Mucosa of stomach (tissue), 1 donor: Measurements from ENCODE around the gene PODN.

Source experiments
- H3K27me3 ChIP-seq: one replicate; pipeline ENCODE4 v1.7.0; 2013; ENCODE audit warnings: mild to moderate bottlenecking, low read length; ENCODE audit not compliant: control insufficient read depth, insufficient read depth
- H3K36me3 ChIP-seq: one replicate; pipeline ENCODE4 v1.7.0; 2013; ENCODE audit warnings: low read length; ENCODE audit not compliant: control insufficient read depth, insufficient read depth
- H3K4me1 ChIP-seq: one replicate; pipeline ENCODE4 v1.7.0; 2013; ENCODE audit warnings: mild to moderate bottlenecking, low read length; ENCODE audit not compliant: control insufficient read depth, insufficient read depth
- H3K4me3 ChIP-seq: one replicate; pipeline ENCODE4 v1.7.0; 2013; ENCODE audit warnings: low read length
- H3K9ac ChIP-seq: one replicate; pipeline ENCODE4 v1.7.0; 2013; ENCODE audit warnings: mild to moderate bottlenecking, low read length, moderate library complexity
- H3K9me3 ChIP-seq: one replicate; pipeline ENCODE4 v1.7.0; 2013; ENCODE audit warnings: mild to moderate bottlenecking, low read length, moderate library complexity; ENCODE audit not compliant: control insufficient read depth
- donor health status: Pancreatic carcinoma.

The PODN gene

DNA sequence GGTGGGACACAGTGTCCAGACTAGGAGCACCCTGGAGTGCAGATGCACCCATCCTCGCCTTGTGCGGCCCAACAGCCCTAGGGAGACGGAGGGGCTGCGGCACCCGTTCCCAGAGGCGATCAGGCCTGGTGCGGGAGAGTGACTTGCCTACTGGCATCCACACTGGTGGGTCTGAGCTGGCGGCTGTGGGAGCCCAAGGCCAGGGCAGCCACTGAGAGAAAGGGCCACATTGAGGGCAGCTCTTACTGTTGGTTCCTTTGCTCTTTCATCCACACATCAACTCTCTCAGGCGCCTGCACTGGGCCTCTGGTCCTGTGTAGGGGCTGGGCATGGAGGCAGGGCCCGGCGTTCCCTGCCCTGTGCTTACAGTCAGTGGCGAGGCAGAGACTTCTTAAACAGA is 8.6 kb downstream of the PODN start:
- Histone ChIP-seq H3K4me1 (no peaks in the 10 kb centered on the region), H3K27me3 (no peaks in the 10 kb centered on the region), H3K9me3 (no peaks in the 10 kb centered on the region), H3K36me3 (no peaks in the 10 kb centered on the region), H3K4me3 (no peak overlapping the region), H3K9ac (no peak overlapping the region)

DNA sequence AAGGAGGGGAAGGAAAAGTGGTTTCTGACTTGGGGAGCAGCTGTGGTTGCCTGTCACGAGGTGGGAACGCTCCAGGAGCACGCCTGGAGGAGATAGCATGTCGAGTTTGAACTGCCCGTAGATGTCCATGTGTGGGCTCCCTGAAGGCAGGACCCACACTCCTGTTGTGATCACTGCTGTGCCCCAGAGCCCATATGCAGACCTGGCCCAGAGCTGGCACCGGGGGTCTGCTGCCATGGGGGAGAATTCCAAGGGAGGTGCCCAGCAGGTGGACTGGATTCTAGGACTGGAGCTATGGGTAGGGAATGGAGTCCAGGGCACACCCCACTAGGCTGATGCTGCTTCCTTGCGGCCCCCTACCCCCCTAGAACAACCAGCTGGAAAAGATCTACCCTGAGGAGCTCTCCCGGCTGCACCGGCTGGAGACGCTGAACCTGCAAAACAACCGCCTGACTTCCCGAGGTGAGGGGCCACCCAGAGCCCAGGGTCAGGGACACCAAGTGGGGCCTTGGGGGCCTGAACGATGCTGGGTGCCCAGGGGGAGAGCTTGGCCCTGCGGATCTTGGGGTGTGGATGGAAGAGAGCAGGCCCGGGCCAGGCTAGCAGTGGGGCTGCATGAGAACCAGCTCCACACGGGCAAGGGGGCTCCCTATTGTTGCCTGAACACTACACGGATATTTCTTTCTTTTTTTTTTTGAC is 9.3 kb downstream of the PODN start:
- Histone ChIP-seq H3K27me3 (no peaks in the 10 kb centered on the region), H3K9me3 (no peaks in the 10 kb centered on the region), H3K4me1 (no peaks in the 10 kb centered on the region), H3K9ac (no peak overlapping the region), H3K4me3 (no peak overlapping the region), H3K36me3 (no peaks in the 10 kb centered on the region)

DNA sequence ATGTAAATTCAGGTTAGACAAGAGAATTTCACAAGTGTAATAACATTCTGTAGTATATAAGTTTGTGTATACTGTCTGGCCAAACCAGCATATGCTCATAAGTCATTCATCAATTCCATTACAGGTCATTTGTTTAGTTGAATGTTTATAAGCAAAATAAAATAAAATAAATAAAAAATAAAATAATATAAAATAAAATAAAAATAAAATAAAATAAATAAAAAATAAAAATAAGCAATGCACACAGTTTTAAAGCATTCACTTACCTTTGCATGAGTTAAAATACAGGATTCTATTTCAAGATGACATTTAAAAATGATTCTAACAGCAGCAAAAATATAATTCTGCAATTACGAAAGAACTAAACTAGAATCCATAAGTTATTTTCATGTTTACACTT is 9.9 kb downstream of the PODN start:
- Histone ChIP-seq H3K4me3 (no peak overlapping the region), H3K4me1 (no peaks in the 10 kb centered on the region), H3K9ac (no peak overlapping the region), H3K27me3 (no peaks in the 10 kb centered on the region), H3K9me3 (no peaks in the 10 kb centered on the region), H3K36me3 (no peaks in the 10 kb centered on the region)

DNA sequence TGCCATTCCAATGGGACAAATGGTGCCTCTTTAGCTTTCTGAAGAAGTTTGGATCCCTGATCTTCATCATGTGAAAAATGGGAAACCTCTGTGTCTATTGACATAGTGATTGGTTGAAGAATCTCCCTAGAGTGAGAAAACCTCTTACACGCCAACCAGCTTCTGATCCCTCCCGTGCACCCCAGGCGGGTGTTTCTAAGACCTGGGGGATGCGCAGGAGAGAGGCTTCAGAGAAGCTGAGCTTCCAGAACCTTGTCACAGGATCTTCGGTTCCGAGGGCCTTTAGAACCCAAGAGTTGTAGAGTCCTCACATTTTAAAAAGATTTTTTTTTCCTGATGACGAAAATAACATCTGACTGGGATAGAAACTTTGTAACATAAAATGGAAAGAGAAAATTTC is 11.3 kb downstream of the PODN start:
- Histone ChIP-seq H3K4me1 (no peaks in the 10 kb centered on the region), H3K27me3 (no peaks in the 10 kb centered on the region), H3K9ac (no peak overlapping the region)

DNA sequence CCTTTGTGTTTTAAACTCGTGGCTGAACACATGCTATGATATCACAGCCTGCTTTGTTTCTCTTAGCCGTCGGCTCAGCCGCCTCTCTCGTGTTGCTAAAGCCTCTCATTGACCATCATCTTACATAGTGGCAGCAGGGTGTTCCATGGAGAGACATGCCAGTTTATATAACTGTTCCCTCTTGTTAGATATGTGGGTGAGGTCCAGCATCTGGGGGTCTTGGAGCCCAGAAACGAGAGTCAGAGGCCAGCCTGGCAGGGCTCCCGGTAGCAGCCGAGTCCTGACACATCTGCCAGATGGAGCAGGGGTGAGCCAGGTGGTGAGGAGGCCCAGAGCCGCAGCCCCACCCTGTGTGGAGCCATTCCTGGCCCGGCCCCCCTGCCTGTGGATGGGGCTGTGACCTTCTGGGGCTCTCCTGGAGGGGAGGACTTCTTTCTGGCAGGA is 11.9 kb downstream of the PODN start:
- no peak overlapping the region for H3K9ac ChIP-seq
- H3K4me3 ChIP-seq, result no peak overlapping the region
- H3K4me1 ChIP-seq, result no peaks in the 10 kb centered on the region
- no peaks in the 10 kb centered on the region for H3K9me3 ChIP-seq
- no peaks in the 10 kb centered on the region for H3K27me3 ChIP-seq
- no peaks in the 10 kb centered on the region for H3K36me3 ChIP-seq

More for the DNA sequence above, 11.3 kb downstream of the PODN start:
- no peaks in the 10 kb centered on the region for H3K36me3 ChIP-seq
- no peaks in the 10 kb centered on the region for H3K9me3 ChIP-seq
- no peak overlapping the region for H3K4me3 ChIP-seq

DNA sequence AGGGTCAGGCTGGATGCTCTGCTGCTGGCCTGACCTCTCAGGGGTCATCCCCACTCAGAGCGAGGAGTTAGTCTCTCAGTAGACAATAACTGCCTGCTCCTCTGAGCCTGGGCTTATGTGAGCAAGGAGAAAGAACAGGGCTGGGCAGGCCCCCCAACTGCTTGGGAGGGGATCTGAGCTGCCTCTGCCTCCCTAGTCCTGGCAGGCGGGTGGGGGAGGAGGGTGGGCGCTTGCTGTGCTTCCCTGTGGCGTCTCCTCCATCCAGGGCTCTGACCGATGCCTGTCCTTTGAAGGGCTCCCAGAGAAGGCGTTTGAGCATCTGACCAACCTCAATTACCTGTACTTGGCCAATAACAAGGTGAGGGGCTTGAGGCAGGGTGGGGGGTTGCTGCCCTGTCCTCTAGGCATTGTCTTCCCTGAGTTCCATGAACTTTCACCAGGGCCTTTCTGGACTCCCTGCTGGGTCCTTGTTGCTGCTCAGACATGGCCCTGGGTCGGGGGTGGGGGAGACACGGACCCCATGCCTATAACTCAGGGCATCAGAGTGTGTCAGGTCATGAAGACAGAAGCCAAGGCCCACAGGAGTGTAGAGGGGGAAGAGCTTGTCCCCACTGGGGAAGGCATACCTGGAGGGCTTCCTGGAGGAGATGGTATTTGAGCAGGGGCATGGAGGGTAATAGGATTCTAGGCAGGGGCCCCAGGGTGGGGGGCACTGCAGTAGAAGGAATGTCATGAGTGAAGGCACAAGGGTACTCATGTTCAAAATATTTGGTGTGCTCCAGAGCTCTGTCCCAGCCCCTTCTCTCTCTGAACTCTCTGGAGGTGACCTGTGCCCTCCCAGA is 12.5 kb downstream of the PODN start:
- no peak overlapping the region for H3K9ac ChIP-seq

DNA sequence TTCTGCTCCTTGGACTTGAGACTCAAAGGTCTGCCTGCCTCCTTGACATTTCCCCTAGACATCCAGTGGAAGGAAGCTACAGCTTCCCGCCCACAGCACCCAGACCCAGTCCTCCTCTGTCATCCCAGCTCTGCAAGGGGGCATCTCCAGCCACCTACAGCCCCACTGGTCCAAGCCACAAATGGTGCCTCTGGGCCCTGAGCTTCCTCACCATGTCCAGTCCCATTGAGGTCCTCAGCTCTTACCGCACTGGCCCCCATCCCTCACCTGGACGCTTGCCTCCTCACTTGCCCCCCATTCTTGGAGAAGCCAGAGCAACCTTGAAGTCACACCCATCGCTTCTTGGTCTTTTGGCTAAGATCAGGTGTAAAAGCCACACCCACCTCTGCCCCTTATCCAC is 13.2 kb downstream of the PODN start:
- Histone ChIP-seq H3K36me3 (no peaks in the 10 kb centered on the region), H3K4me1 (no peaks in the 10 kb centered on the region), H3K27me3 (no peaks in the 10 kb centered on the region), H3K9ac (no peak overlapping the region), H3K9me3 (no peaks in the 10 kb centered on the region), H3K4me3 (no peak overlapping the region)

More for the DNA sequence above, 12.5 kb downstream of the PODN start:
- H3K27me3 ChIP-seq, result no peaks in the 10 kb centered on the region
- no peak overlapping the region for H3K4me3 ChIP-seq
- no peaks in the 10 kb centered on the region for H3K4me1 ChIP-seq
- no peaks in the 10 kb centered on the region for H3K36me3 ChIP-seq
- H3K9me3 ChIP-seq, result no peaks in the 10 kb centered on the region

DNA sequence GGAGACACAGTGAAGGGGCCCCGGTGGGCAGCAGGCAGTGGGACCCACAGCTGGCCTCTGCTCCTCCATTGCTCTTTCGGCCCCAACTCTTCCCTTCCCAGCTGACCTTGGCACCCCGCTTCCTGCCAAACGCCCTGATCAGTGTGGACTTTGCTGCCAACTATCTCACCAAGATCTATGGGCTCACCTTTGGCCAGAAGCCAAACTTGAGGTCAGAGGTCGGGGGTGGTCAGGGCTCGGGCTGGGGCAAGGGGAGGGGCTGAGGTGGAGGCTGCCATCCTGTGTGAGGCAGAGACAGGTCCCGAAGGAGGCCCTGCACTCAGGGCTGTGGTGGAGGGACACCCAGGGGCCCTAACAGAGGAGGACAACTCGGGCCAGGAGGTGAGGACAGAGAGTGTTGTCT is 13.7 kb downstream of the PODN start:
- no peaks in the 10 kb centered on the region for H3K4me1 ChIP-seq
- no peak overlapping the region for H3K4me3 ChIP-seq
- no peak overlapping the region for H3K9ac ChIP-seq
- H3K36me3 ChIP-seq, result no peaks in the 10 kb centered on the region
- no peaks in the 10 kb centered on the region for H3K9me3 ChIP-seq
- H3K27me3 ChIP-seq, result no peaks in the 10 kb centered on the region

DNA sequence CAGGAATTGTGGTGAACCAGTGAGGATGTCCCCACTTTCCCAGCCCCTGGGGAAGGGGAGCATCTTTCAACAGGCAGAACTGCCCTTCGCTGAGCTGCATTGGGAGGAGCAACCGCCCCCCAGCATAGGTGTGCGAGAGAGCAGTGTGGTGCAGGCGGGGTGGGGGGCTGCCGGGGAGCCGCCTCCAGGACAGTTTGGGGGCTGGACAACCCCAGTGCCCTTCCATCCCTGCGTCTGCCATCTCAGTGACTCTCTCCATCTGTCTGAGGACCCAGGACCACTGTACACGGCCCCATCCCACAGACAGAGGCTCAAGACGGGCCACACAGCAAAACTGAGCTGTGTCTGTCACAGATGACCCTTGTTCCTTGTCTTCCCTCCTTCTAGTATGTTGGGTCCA is 14.2 kb downstream of the PODN start:
- no peak overlapping the region for H3K9ac ChIP-seq
- H3K36me3 ChIP-seq, result no peaks in the 10 kb centered on the region
- H3K9me3 ChIP-seq, result no peaks in the 10 kb centered on the region
- no peak overlapping the region for H3K4me3 ChIP-seq
- H3K4me1 ChIP-seq, result no peaks in the 10 kb centered on the region
- H3K27me3 ChIP-seq, result no peaks in the 10 kb centered on the region

DNA sequence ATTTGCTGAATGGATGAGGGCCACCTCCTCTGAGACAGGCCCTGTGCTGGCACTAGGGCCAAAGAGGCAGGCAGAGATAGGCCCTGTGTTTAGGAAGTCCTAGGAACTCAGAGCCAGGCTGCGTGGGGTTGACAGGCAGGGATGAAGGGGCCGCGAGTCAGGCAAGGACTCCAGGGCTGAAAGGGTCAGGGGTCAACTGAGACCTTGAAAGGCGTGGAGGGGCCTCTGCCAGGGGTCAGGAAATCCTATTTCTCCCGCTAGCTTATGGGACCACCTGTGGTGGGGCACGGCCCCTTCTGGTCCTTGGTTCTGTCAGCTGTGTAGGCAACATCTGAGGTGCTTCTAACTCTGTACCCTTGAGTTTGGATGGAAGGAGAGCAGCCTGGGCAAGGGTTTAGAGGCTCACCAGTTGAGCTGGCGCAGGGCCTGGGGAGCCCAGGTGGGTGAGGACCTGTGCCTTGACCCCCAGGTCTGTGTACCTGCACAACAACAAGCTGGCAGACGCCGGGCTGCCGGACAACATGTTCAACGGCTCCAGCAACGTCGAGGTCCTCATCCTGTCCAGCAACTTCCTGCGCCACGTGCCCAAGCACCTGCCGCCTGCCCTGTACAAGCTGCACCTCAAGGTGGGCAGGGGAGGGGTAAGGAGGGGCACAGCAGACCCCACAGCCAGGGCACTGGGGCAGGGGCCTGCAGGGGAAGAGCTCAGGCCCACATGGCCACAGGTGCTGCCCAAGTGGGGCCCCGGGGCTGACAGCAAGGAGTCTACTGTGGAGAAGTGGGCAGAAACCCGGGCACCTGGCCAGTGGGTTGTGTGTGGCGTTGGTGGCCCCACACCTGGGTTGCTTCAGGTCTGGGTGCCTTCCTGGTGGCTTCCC is 14.9 kb downstream of the PODN start:
- no peaks in the 10 kb centered on the region for H3K9me3 ChIP-seq
- no peaks in the 10 kb centered on the region for H3K4me1 ChIP-seq
- H3K4me3 ChIP-seq, result no peak overlapping the region
- H3K9ac ChIP-seq, result no peak overlapping the region
- no peaks in the 10 kb centered on the region for H3K27me3 ChIP-seq
- H3K36me3 ChIP-seq, result no peaks in the 10 kb centered on the region

DNA sequence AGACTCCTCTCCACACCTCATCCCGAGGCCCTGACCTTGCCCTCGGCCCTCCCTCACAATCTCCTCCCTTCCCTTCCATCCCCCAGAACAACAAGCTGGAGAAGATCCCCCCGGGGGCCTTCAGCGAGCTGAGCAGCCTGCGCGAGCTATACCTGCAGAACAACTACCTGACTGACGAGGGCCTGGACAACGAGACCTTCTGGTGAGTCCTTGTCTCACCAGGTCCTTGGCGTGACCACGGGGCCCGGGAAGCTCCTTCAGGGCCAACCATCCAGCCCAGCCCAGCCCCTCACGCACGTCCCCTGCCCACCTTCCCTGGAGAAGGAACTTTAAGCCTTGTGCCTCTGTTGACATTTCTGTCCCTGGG is 15.6 kb downstream of the PODN start:
- Histone ChIP-seq H3K4me3 (no peak overlapping the region), H3K27me3 (no peaks in the 10 kb centered on the region), H3K4me1 (no peaks in the 10 kb centered on the region), H3K9ac (no peak overlapping the region), H3K9me3 (no peaks in the 10 kb centered on the region), H3K36me3 (no peaks in the 10 kb centered on the region)
